ENCODE data around the gene MORF4L1. TPM values are rescaled to one million over a fixed set of nuclear protein-coding genes. Genes with fewer than 3 reads are reported as not detected.

MORF4L1 gene
- total RNA-seq, 4 donors from 2014 or later: 371 to 476 (median 392) TPM

DNA sequence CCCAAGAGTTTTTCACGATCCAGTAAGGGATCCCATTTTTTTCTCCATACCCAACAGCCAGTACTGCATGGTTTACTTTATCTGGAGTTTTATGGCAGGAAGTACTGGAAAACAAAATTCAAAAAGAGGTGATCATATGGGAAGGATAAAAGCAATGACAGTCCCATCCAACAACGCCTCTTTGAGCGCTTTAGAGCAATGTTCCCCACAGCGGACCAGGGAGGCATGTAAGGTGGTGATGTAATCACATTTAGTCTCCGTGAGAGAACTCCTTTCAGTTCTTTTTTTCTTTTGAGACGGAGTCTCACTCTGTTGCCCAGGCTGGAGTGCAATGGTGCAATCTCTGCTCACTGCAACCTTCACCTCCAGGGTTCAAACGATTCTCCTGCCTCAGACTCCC is 50.3 kb downstream of the MORF4L1 start:
- peaks cover 45 to 99% (median 91%) of the 10 kb centered on the region in 4 donors for H3K36me3 ChIP-seq
- no peak overlapping the region for H3K27ac ChIP-seq (replicated peaks in 1 of 4)
- DNase-seq (ENCODE audit: extremely low spot score): no peak
- peaks cover 0 to 5% (median 2%) of the 10 kb centered on the region in 4 donors for H3K4me1 ChIP-seq
- intact Hi-C loops (cut with DNase I): no loop called here
- 73% methylated on average over 7 of the region's 7 CpGs for whole genome bisulfite sequencing
- TF ChIP-seq EP300 (IDR thresholded peaks at IDR 0.05) (no peak), POLR2AphosphoS5 (IDR thresholded peaks at IDR 0.05) (peak in 1 of 2 donors; percentile 7)
- no peaks in the 10 kb centered on the region for H3K9me3 ChIP-seq
- H3K4me3 ChIP-seq: no peak overlapping the region
- H3K27me3 ChIP-seq: no peaks in the 10 kb centered on the region

DNA sequence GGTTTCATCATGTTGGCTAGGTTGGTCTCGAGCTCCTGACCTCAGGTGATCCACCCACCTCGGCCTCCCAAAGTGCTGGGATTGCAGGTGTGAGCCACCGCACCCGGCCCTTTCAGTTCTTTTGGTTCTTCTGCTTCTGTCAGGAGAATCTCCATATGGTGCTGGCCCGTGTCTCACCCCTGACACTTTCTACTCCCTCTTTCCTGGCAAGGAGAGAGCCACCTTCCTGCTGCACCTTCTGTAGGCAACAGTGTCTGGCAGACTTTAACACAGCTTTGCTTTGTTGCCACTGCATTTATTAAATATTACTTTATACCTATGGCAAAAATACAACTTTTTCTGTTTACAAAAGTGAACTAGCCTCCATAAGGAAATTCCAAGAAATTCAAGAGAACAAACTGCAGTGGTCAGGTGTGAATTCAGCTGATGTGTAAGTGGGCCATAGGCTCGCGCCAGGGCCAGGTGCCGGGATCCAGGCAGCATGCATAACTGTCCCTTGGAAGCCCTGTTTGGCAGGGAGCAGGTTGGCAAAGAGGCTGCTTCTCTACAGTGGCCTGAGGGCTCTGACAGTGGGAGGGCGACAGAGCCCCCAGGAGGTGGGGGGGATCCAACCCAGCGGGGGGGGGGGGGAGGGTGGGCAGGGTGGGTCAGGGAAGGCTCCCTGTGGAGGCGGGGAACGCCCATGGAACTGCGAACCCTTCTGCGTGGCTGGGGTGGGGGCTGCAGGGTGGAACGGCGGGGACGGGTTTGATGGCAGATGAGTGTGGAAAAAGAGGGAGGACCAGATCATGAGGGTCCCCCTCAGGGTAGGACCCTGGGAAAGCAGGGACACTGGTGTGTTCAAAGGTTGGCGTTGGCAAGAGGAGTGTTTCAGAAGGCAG is 51.0 kb downstream of the MORF4L1 start:
- no peak overlapping the region for H3K27ac ChIP-seq (replicated peaks in 1 of 4)
- no peaks in the 10 kb centered on the region for H3K27me3 ChIP-seq
- peaks cover 45 to 96% (median 88%) of the 10 kb centered on the region in 4 donors for H3K36me3 ChIP-seq
- no peaks in the 10 kb centered on the region for H3K4me1 ChIP-seq
- WGBS: 91% methylated on average over 17 of the region's 18 CpGs
- TF ChIP-seq EP300 (IDR thresholded peaks at IDR 0.05) (no peak), POLR2AphosphoS5 (IDR thresholded peaks at IDR 0.05) (no peak), POLR2A (IDR thresholded peaks at IDR 0.05; ENCODE audit: low read depth) (no peak)
- TF ChIP-seq, protein P1, sequence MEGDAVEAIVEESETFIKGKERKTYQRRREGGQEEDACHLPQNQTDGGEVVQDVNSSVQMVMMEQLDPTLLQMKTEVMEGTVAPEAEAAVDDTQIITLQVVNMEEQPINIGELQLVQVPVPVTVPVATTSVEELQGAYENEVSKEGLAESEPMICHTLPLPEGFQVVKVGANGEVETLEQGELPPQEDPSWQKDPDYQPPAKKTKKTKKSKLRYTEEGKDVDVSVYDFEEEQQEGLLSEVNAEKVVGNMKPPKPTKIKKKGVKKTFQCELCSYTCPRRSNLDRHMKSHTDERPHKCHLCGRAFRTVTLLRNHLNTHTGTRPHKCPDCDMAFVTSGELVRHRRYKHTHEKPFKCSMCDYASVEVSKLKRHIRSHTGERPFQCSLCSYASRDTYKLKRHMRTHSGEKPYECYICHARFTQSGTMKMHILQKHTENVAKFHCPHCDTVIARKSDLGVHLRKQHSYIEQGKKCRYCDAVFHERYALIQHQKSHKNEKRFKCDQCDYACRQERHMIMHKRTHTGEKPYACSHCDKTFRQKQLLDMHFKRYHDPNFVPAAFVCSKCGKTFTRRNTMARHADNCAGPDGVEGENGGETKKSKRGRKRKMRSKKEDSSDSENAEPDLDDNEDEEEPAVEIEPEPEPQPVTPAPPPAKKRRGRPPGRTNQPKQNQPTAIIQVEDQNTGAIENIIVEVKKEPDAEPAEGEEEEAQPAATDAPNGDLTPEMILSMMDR (IDR thresholded peaks at IDR 0.05): no peak
- intact Hi-C loops (cut with DNase I): no loop called here
- peak; percentile 55 for DNase-seq (ENCODE audit: extremely low spot score)
- H3K9me3 ChIP-seq: no peaks in the 10 kb centered on the region
- no peak overlapping the region for H3K4me3 ChIP-seq

DNA sequence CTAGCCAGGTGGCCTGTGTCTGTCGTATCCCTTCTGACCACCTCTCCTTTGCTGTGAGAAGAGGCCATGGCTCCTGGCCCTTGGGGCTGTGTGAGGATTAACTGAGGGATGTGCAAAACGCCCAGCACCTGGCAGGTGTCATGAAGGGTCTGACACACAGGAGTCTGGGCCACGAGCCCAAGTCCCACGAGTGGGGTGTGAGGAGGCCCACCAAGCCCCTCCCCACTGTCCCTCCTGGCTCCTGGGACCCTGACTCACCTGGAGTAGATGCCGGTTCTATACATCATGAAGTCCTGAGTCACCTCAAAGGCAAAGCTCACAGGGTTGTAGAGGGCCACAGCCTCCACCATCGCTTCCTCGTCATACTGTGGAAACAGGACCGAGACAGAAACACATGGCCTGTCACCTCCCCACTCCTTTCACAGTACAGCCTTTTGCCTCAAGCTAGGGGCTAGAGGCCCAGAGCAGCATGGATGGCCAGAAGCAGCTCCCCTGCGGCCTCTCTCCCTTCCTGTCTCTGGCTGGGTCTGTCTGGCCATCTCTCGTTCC is 52.5 kb downstream of the MORF4L1 start:
- H3K36me3 ChIP-seq: peaks cover 34 to 92% (median 84%) of the 10 kb centered on the region in 4 donors
- H3K27me3 ChIP-seq: no peaks in the 10 kb centered on the region
- DNase-seq (ENCODE audit: extremely low spot score): no peak
- intact Hi-C loops (cut with DNase I): no loop called here
- H3K9me3 ChIP-seq: no peaks in the 10 kb centered on the region
- no peak for TF ChIP-seq EP300 (IDR thresholded peaks at IDR 0.05)
- no peak for TF ChIP-seq POLR2AphosphoS5 (IDR thresholded peaks at IDR 0.05)
- no peak for TF ChIP-seq POLR2A (IDR thresholded peaks at IDR 0.05; ENCODE audit: low read depth)
- TF ChIP-seq, protein P1 (IDR thresholded peaks at IDR 0.05): no peak
- no peaks in the 10 kb centered on the region for H3K4me1 ChIP-seq
- no peak overlapping the region for H3K27ac ChIP-seq (replicated peaks in 1 of 4)
- H3K4me3 ChIP-seq: no peak overlapping the region
- 87% methylated on average over 5 of the region's 10 CpGs for WGBS

DNA sequence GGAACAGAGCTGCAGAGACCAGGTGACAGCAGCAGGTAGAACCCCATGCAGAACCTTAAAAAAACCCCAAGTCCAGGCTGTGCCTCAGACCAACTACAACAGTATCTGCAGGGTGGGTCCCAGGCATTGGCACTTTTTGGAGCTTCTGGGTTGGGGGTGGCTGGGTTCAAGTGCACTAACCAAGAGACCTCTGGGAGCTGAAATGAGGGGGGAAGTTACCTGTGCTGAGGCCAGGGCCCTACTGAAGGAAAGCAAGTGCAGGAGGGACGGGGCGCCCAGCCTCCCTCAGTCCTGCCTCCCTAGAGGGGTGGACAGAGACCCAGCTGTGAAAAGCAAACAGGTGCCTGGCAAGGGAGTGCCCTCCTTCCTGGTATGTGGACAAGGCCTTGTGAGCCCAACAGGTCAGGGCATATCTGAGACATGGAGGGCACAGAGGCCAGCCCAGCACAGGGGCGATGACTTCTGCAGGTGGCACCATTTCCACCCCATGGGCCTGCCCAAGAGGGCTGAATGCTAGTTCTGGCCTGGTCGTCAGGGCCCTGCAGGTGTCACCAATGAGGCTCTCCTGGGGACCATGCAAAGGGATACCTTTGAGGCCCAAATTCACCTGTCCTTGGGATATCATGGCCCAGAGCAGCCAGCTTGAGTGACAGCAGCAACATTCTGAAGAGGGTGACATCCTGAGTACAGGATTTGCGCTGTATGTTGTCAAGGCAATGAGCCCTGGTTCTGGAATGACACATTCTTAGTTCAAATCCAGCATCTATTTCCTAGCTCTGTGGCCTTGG is 53.5 kb downstream of the MORF4L1 start:
- H3K27ac ChIP-seq (replicated peaks in 1 of 4): no peak overlapping the region
- no peak for TF ChIP-seq POLR2A (IDR thresholded peaks at IDR 0.05; ENCODE audit: low read depth)
- TF ChIP-seq, protein P1 (IDR thresholded peaks at IDR 0.05): no peak
- TF ChIP-seq POLR2AphosphoS5 (IDR thresholded peaks at IDR 0.05): no peak
- no peak for TF ChIP-seq EP300 (IDR thresholded peaks at IDR 0.05)
- peaks cover 28 to 86% (median 75%) of the 10 kb centered on the region in 4 donors for H3K36me3 ChIP-seq
- H3K9me3 ChIP-seq: no peaks in the 10 kb centered on the region
- intact Hi-C loops (cut with DNase I): no loop called here
- peaks cover 0 to 8% (median 7%) of the 10 kb centered on the region in 4 donors for H3K4me1 ChIP-seq
- no peak for DNase-seq (ENCODE audit: extremely low spot score)
- H3K4me3 ChIP-seq: no peak overlapping the region
- no peaks in the 10 kb centered on the region for H3K27me3 ChIP-seq
- WGBS: 72% methylated on average over 3 of the region's 5 CpGs
